Measurements from ENCODE around the gene CFAP68. TPM values are rescaled to one million over a fixed set of nuclear protein-coding genes. Genes with fewer than 3 reads are reported as not detected.

The CFAP68 gene
- total RNA-seq, 1 experiment from 2014 or later: 23.4 TPM

- H3K27me3 Mint-ChIP-seq (ENCODE audit: low read depth): no peaks in the 10 kb centered on the region
- WGBS (ENCODE audit: extremely low coverage, insufficient read length, low lambda C conversion rate): no CpG with 5 or more reads among the region's 1 CpG
Measured at GRCh38 chr11:111916768-111917167, 37.4 kb downstream of the CFAP68 start.

More at GRCh38 chr11:111916768-111917167, 37.4 kb downstream of the CFAP68 start:
- no peak overlapping the region for H3K14ac ChIP-seq (ENCODE audit: insufficient read depth, low read length)
- Mint-ChIP-seq H3K4me3 (no peak overlapping the region), H3K36me3 (ENCODE audit: insufficient read depth in 1 of 3, low read depth in 3 of 3) (no peaks in the 10 kb centered on the region), H3K9me3 (no peaks in the 10 kb centered on the region), H3K4me1 (peaks cover 22 to 34% of the 10 kb centered on the region in 2 experiments), H3K27ac (peak overlapping the region in 1 of 3 experiments; percentile 37; a peak in 1 of 7 replicates)
- no peak overlapping the region for H2BK5ac ChIP-seq (ENCODE audit: insufficient read length, low read length)
- no peak overlapping the region for H4K8ac ChIP-seq (replicated peaks; ENCODE audit: insufficient read length, low read depth, low read length)
- H3K27ac ChIP-seq (ENCODE audit: insufficient read length, low read depth, low read length): no peak overlapping the region
- no peak overlapping the region for H4K91ac ChIP-seq (ENCODE audit: insufficient read length, low read depth, low read length)
- H3K79me2 ChIP-seq (ENCODE audit: insufficient read depth, low read length): no peaks in the 10 kb centered on the region
- H4K20me1 ChIP-seq (ENCODE audit: control insufficient read depth, insufficient read depth, insufficient read length): no peaks in the 10 kb centered on the region
- no peaks in the 10 kb centered on the region for H3K27me3 ChIP-seq (ENCODE audit: insufficient read depth, low read length)
- H3K4me1 ChIP-seq (ENCODE audit: insufficient read depth, low read length): 0 out of 2 replicates have a peak, but pooled peaks cover 2% of the 10 kb centered on the region
- H3T11ph ChIP-seq (ENCODE audit: low read length): no peak overlapping the region
- no peak overlapping the region for H2BK120ac ChIP-seq (ENCODE audit: low read depth, low read length, poor library complexity, severe bottlenecking)
- H3K4ac ChIP-seq (ENCODE audit: low read depth, low read length): no peak overlapping the region
- H3K4me2 ChIP-seq (ENCODE audit: insufficient read depth, insufficient read length, low read length): no peak overlapping the region
- no peak overlapping the region for H2AFZ ChIP-seq (ENCODE audit: low read length)
- H3K79me1 ChIP-seq (ENCODE audit: insufficient read depth, low read depth, low read length, poor library complexity, severe bottlenecking): no peaks in the 10 kb centered on the region
- no peak for TF ChIP-seq CTCF (conservative IDR thresholded peaks at IDR 0.05)
- H3K56ac ChIP-seq (ENCODE audit: insufficient read length, low read depth, low read length): no peak overlapping the region
- no peaks in the 10 kb centered on the region for H3K23me2 ChIP-seq (ENCODE audit: insufficient read length, low read depth, low read length, poor library complexity, severe bottlenecking)
- no peak for DNase-seq
- H3K9me3 ChIP-seq (ENCODE audit: control insufficient read depth, low read depth, low read length): no peaks in the 10 kb centered on the region
- no peak overlapping the region for H2BK15ac ChIP-seq (ENCODE audit: low read depth, low read length)
- no peak overlapping the region for H3K18ac ChIP-seq (ENCODE audit: insufficient read length, low read depth, low read length)
- H2BK20ac ChIP-seq (ENCODE audit: low read depth, low read length, poor library complexity, severe bottlenecking): no peak overlapping the region
- no peak overlapping the region for H3K9ac ChIP-seq (ENCODE audit: extremely low read depth, insufficient read length, low read length)
- no peak overlapping the region for H2BK12ac ChIP-seq (ENCODE audit: insufficient read length, low read depth, low read length)
- H3K23ac ChIP-seq (ENCODE audit: insufficient read length, low read depth, low read length): no peak overlapping the region
- no peak overlapping the region for H4K5ac ChIP-seq (ENCODE audit: insufficient read length, low read depth, low read length)
- no peak overlapping the region for H2AK5ac ChIP-seq (ENCODE audit: insufficient read length, low read length)

All from H9 (cell line).